Natural killer cell (primary cell): ENCODE results near the gene PLCD3. TPM values are rescaled to one million over a fixed set of nuclear protein-coding genes. Genes with fewer than 3 reads are reported as not detected.
A peak's percentile ranks its signal among the peaks of the same experiment; 100 is the strongest.

Experiments used
- ATAC-seq, 3 donors: fragments of 150-1000 bp in 2 of 3; fragments of 200-7000 bp in 1 of 3; cut with Tn5 transposase; 1 replicate in 1 of 3; 2 replicates in 2 of 3; pipeline ENCODE4 v1.10.0; 2021; ENCODE audit warnings: mild to moderate bottlenecking in 2 of 3, moderate library complexity in 2 of 3
- DNase-seq, 2 donors: peaks; one replicate each; pipeline versions ENCODE4 v3.0.0 to v3.0.0-alpha.2; 2013 to 2021; ENCODE audit warnings: mixed read lengths in 1 of 2
- H3K27ac ChIP-seq: one replicate; pipeline ENCODE4 v1.5.1; 2013; ENCODE audit warnings: mild to moderate bottlenecking, low read length
- H3K27me3 ChIP-seq: one replicate; pipeline ENCODE4 v1.6.1; 2013; ENCODE audit warnings: low read length; ENCODE audit not compliant: control insufficient read depth, insufficient read depth
- H3K36me3 ChIP-seq: one replicate; pipeline ENCODE4 v1.6.1; 2013; ENCODE audit warnings: low read length; ENCODE audit not compliant: control insufficient read depth, insufficient read depth
- H3K4me1 ChIP-seq: one replicate; pipeline ENCODE4 v1.6.1; 2013; ENCODE audit warnings: low read length; ENCODE audit not compliant: control insufficient read depth, insufficient read depth
- H3K4me3 ChIP-seq: one replicate; pipeline ENCODE4 v1.5.1; 2013; ENCODE audit warnings: low read length
- H3K9me3 ChIP-seq: one replicate; pipeline ENCODE4 v1.6.1; 2013; ENCODE audit warnings: low read length; ENCODE audit not compliant: control insufficient read depth, insufficient read depth
- H3K27ac Mint-ChIP-seq, 2 donors: one replicate each; pipeline ENCODE4 v1.8.0; 2022; ENCODE audit warnings: mild to moderate bottlenecking in 2 of 2, mixed read lengths in 2 of 2, moderate library complexity in 1 of 2
- H3K27me3 Mint-ChIP-seq, 2 donors: one replicate each; pipeline ENCODE4 v1.8.0; 2022; ENCODE audit warnings: low read depth in 2 of 2, mixed read lengths in 2 of 2
- H3K36me3 Mint-ChIP-seq: one replicate; pipeline ENCODE4 v1.8.0; 2022; ENCODE audit warnings: mixed read lengths
- H3K4me1 Mint-ChIP-seq, 2 donors: one replicate each; pipeline ENCODE4 v1.8.0; 2022; ENCODE audit warnings: mixed read lengths in 2 of 2
- H3K4me3 Mint-ChIP-seq: one replicate; pipeline ENCODE4 v1.8.0; 2022; ENCODE audit warnings: mild to moderate bottlenecking, moderate library complexity, mixed read lengths
- H3K9me3 Mint-ChIP-seq, 2 donors: one replicate each; pipeline ENCODE4 v1.8.0; 2022; ENCODE audit warnings: mixed read lengths in 2 of 2
- CTCF ChIP-seq: fragments of 200-600 bp; IDR thresholded peaks from one replicate; pipeline ENCODE4 v1.8.0; 2022; ENCODE audit warnings: antibody characterized with exemption
- WGBS: methylation state at CpG from one replicate; pipeline ENCODE4 v1.1.7; 2013; ENCODE audit warnings: missing lambda C conversion rate; ENCODE audit not compliant: insufficient coverage; 5-methylcytosine and 5-hydroxymethylcytosine counted together
- intact Hi-C: fragments of 100-400 bp; cut with micrococcal nuclease; formaldehyde crosslinking; loops from one replicate; pipeline ENCODE4 v1.14.2; 2022
- total RNA-seq, 4 donors: library from RNA; stranded (reverse); fragments of 120-200 nt in 1 of 4; gene quantifications; one replicate each; pipeline versions ENCODE4 v1.2.3 to v1.2.4, GENCODE V29; 2013 to 2022

Gene PLCD3
- total RNA-seq, 3 donors from 2014 or later (not counting 1 experiment from before 2014, with no cell fraction given), result 2.5 to 2.9 (median 2.5) TPM

DNA sequence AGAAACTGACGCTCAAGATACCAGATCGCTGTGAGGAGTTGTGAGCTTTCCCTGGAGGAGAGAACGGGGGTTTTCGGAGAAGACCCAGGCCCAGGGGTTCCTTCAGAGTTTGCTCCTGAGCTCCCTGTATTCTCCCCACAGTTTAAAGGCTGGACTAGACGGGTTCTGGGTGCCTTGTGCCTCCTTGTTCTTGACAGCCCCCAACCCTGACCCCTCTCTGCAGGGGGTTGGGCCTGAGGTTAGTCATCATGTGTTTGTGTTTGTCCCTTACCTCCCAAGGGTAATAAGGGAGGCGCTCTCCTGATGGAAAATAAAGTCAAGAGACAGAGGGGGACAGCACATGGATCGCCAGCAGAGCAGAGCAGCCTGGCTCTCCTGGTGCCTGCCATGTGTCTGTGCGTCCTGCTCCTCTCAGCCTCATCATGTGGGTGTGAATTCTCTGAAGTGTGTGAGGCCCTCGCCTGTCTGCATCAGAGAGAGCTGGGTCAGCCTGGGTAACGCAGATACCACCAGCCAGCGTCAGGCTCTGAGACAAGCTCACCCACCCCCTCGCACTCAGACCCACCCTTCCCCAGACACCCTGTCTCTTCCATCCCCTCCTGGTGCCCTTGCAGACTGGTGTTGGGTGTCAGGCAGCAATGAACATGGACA lies 38.1 kb upstream of the PLCD3 start:
- H3K27ac ChIP-seq, result peak overlapping the region; percentile 88
- H3K27ac Mint-ChIP-seq, result peak overlapping the region; percentile 90 to 94
- H3K27me3 Mint-ChIP-seq, result no peaks in the 10 kb centered on the region
- H3K4me3 ChIP-seq, result no peak overlapping the region
- no peaks in the 10 kb centered on the region for H3K36me3 Mint-ChIP-seq
- peaks cover 40% of the 10 kb centered on the region for H3K4me1 ChIP-seq
- peak overlapping the region; percentile 78 for H3K4me3 Mint-ChIP-seq
- peaks cover 23 to 43% of the 10 kb centered on the region in 2 donors for H3K4me1 Mint-ChIP-seq
- no peaks in the 10 kb centered on the region for H3K27me3 ChIP-seq
- H3K9me3 ChIP-seq, result no peaks in the 10 kb centered on the region
- no peak for TF ChIP-seq CTCF
- intact Hi-C loops, result no loop called here
- H3K36me3 ChIP-seq, result no peaks in the 10 kb centered on the region
- no peaks in the 10 kb centered on the region for H3K9me3 Mint-ChIP-seq
- ATAC-seq (peak; percentile 86 to 94 (median 89)), DNase-seq (peak in 1 of 2 donors; percentile 52)
- WGBS, result 69% methylated on average over 12 of the region's 12 CpGs

DNA sequence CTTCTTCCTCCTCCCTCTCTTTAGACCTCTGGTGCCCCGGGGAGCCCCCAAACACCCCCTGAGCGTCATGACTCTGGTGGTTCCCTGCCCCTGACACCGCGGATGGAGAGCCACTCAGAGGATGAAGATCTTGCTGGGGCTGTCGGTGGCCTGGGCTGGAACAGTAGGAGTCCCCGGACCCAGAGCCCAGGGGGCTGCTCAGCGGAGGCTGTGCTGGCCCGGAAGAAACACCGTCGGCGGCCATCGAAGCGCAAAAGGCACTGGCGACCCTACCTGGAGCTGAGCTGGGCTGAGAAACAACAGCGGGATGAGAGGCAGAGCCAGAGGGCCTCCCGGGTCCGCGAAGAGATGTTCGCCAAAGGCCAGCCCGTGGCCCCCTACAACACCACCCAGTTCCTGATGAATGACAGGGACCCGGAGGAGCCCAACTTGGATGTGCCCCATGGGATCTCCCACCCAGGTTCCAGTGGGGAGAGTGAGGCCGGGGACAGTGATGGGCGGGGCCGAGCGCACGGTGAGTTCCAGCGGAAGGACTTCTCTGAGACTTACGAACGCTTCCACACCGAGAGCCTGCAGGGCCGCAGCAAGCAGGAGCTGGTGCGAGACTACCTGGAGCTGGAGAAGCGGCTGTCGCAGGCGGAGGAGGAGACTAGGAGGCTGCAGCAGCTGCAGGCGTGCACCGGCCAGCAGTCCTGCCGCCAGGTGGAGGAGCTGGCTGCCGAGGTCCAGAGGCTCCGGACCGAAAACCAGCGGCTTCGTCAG lies 36.9 kb upstream of the PLCD3 start:
- Histone ChIP-seq H3K27me3 (no peaks in the 10 kb centered on the region), H3K27ac (no peak overlapping the region), H3K9me3 (no peaks in the 10 kb centered on the region), H3K36me3 (no peaks in the 10 kb centered on the region), H3K4me3 (no peak overlapping the region), H3K4me1 (peaks cover 45% of the 10 kb centered on the region)
- TF ChIP-seq CTCF, result no peak
- Mint-ChIP-seq H3K36me3 (no peaks in the 10 kb centered on the region), H3K4me3 (peak overlapping the region; percentile 9), H3K27ac (peak overlapping the region; percentile 19 to 69), H3K4me1 (peaks cover 29 to 52% of the 10 kb centered on the region in 2 donors), H3K9me3 (no peaks in the 10 kb centered on the region), H3K27me3 (no peaks in the 10 kb centered on the region)
- WGBS, result 97% methylated on average over 43 of the region's 43 CpGs
- intact Hi-C loops, result no loop called here
- DNase-seq, result no peak
- ATAC-seq, result no peak

GRCh38 chr17:45164734-45165269 lies 32.5 kb upstream of the PLCD3 start:
- Histone ChIP-seq H3K4me1 (peaks cover 14% of the 10 kb centered on the region), H3K36me3 (no peaks in the 10 kb centered on the region), H3K9me3 (no peaks in the 10 kb centered on the region), H3K27me3 (no peaks in the 10 kb centered on the region), H3K27ac (no peak overlapping the region), H3K4me3 (no peak overlapping the region)
- WGBS, result 88% methylated on average over 7 of the region's 7 CpGs
- peak overlapping the region in 1 of 2 donors; percentile 21 for H3K27ac Mint-ChIP-seq
- intact Hi-C loops, result no loop called here
- TF ChIP-seq CTCF, result no peak
- no peaks in the 10 kb centered on the region for H3K9me3 Mint-ChIP-seq
- no peaks in the 10 kb centered on the region for H3K27me3 Mint-ChIP-seq
- H3K36me3 Mint-ChIP-seq, result no peaks in the 10 kb centered on the region
- DNase-seq (no peak), ATAC-seq (no peak)
- peaks cover 23 to 32% of the 10 kb centered on the region in 2 donors for H3K4me1 Mint-ChIP-seq
- H3K4me3 Mint-ChIP-seq, result no peak overlapping the region
